ENCODE measurements around the gene BST2.
A peak's percentile ranks its signal among the peaks of the same experiment; 100 is the strongest.

Gene BST2

GRCh38 chr19:17419621-17420474 lies 14.4 kb upstream of the BST2 start, which contains the start of gene MVB12A:
MVB12A (plus strand) TSS chr19:17420047; CDS start chr19:17420136, 89 bp downstream.
- DNase-seq (ENCODE audit: low spot score) = peak; percentile 98

DNA sequence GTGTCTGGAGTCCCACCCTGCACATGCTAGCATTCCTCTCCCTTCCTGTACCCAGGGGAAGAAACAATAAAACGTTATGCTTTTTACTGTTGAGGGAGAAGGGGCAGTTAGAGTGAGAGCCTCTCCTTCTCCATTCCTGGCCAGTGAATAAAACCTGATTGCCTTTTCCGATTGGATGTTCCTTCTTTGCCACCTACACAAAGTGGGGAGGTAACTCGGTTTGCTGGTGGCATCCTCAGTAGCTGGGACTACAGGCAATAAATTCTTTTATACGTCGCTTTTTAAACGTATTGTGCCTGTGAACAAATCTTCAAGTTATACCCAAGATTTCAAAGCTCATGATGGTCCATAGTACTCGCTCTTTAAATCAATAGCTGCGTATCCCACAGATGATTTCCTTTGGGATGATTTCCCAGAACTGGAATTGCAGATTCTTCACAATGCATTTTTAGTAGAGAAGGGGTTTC lies 13.8 kb upstream of the BST2 start:
- DNase-seq (ENCODE audit: low spot score) = no peak

DNA sequence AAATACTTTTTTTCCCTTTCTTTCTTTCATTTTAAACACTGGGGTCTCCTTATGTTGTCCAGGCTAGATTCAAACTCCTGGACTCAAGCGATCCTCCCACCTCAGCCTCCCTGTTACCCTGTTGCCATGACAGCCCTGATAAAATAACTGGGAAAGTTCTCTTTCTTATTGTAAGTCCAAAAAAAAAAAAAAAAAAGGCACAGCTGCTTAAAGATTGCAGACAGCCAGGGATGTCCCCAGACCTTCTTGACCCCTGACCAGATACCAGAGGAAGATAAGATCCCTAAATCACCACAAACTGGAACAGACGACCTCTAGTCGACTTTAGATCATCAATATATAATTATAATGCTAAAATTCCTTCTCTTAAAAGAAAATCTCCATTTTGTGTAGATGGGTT lies 13.3 kb upstream of the BST2 start:
- no peak for DNase-seq (ENCODE audit: low spot score)

- no peak for DNase-seq (ENCODE audit: low spot score)
These were observed 9.7 kb upstream of the BST2 start for GRCh38 chr19:17415121-17415520.

GRCh38 chr19:17414097-17414496 lies 8.7 kb upstream of the BST2 start:
- DNase-seq (ENCODE audit: low spot score) = no peak

GRCh38 chr19:17411801-17412200 lies 6.4 kb upstream of the BST2 start:
- DNase-seq (ENCODE audit: low spot score) = no peak

- no peak for DNase-seq (ENCODE audit: low spot score)
These were observed 4.6 kb upstream of the BST2 start for GRCh38 chr19:17409990-17410389.

- DNase-seq (ENCODE audit: low spot score) = no peak
These were observed 1.4 kb upstream of the BST2 start for GRCh38 chr19:17406887-17407196.

DNA sequence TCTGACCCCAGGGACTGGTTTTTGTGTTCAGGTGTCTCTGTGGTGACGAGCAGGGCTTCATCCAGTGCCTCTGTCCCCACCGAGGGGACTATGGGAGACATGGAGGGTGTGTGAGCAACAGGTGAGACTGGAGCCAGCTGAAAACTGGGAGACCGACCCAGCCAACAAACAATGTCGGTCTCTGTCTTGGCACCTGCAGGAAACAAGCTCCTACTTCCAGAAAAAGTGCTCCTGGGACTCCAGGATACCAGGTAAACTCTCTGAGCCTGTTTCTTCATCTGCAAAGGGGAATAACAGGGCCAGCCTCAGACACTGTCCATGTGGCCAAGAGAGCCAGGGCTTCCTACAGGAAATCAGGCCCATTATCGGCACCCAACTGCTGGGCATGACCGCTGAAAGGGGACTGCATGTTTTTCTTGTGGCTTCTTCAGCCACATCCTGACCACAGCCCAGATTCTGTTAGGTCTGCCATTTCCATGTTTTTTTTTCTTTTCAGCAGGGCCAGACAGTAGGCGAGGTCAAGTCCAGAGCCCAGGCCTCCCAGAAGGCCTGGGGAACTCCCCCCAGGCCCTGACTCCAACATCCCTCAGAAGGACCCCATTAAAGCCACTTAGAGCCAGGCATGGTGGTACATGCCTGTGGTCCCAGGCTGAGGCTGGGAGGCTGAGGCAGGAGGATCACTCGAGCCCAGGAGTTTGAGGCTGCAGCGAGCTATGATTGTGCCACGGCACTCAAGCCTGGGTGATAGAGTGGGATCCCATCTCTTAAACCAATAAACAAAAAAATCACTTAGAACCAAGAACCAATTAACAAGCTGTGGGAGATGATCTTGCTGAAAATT lies 836 bp upstream of the BST2 start:
- DNase-seq (ENCODE audit: low spot score) = peak; percentile 15

GRCh38 chr19:17404621-17405249 lies 695 bp downstream of the BST2 start:
- no peak for DNase-seq (ENCODE audit: low spot score)

DNA sequence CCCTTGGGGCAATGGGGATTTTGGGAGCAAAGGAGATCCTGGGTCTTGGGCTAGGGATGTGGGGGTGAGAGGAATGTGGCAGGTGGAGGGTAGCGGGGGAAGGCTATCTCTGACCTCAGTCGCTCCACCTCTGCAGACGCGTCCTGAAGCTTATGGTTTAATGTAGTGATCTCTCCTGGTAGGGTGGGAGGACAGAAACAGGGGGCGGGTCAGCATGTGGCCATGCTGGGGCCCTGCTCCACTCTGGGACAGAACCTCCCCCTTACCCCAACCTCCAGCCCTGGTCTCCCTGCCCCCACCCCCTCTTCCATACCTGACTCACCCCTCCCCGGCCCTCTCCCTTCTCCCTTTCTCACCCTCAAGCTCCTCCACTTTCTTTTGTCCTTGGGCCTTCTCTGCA lies 1.4 kb downstream of the BST2 start:
- no peak for DNase-seq (ENCODE audit: low spot score)

DNA sequence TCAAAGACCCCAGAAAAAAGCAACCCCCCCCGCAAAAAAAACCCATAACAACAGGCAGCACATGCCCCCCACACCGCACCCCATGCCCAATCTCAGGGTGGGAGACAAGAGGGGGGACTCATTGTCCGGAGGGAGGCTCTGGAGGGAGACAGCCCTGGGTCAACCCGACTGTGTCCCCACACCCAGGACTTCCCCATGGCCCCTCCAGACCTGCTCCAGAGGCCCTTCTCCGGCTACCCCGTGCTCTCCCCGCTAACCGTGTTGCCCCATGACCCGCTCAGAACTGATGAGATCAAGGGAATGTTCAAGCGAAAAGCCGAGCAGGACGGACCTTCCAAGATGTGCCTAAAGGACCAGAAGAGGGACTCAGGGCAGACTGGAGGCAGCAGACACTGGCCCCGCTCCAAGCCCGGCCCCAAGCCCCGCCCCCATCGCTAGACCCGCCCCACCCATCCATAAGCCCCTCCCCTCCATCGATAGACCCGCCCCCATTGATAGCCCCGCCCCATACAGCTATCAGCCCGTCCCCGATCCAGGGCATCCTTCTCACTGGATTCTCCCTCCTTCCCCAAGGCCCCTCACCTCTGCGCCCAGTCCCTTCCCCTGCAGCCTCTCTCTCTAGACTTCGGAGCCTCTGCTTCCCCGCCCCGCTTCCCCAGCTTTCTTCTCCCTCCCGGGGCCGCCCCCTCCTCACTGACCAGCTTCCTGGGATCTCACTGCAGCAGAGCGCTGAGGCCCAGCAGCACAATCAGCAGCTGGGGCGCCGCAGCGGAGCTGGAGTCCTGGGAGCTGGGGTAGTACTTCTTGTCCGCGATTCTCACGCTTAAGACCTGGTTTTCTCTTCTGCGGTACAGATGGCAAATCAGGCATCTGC lies 2.2 kb downstream of the BST2 start:
- no peak for DNase-seq (ENCODE audit: low spot score)

DNA sequence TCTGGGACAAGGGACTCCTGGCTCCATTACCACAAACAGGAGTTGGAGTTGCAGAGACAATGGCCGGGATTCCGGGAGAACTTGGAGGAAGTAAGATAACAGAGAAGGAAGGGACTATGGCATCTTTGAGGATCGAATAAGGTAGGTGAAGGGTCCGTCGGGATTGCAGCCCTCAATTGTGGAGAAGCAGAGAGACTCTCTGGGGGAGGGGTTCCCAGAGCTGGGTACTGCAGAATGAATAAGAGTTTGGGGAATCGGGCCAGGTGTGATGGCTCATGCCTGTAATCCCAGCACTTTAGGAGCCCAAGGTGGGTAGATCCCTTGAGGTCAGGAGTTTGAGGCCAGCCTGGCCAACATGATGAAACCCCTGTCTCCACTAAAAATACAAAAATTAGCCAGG lies 3.8 kb downstream of the BST2 start:
- no peak for DNase-seq (ENCODE audit: low spot score)

GRCh38 chr19:17398902-17399527 lies 6.4 kb downstream of the BST2 start:
- DNase-seq (ENCODE audit: low spot score) = no peak

DNA sequence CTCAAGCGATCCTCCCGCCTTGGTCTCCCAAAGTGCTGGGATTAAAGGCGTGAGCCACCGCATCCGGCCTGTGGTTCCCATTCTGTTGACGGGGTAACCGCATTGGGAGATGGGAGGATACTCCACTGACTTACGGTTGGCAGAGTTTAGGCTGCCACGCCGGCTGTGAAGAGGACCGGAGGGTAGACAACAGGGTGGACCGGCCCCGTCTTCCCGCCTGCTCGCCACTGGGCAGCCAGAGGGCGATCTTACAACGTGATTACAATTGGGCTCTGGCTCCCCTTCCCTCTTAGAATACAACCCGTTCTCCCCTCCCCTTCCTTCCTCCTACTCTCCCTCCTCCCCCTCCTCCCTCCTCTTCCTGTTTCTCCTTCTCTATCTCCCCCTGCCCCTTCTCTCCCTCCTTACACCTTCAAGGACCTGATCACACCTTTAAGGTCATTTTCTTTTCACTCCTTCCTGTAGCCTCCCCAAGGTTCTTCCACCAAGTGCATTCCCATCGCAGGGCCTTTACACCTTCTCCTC lies 10.5 kb downstream of the BST2 start:
- no peak for DNase-seq (ENCODE audit: low spot score)

DNA sequence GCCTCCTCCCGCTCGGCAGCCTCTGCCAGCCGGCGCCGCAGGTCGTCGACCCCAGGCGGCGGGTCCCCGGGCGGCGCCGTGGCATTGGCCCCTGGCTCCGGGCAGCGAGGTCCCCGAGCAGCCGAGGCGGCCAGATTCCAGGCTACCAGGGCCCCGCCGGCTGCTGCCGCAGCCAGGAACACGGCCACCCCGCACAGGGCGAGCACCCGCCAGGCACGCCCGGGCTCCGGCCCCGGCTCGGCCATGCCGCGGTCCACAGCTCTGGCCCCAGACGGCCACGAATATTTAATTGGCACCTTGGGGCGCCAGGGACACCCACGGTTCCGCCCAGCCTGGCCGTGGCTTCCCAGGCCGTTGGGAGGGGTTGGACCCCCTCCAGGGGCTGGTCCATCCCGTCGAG lies 11.5 kb downstream of the BST2 start, which contains the start of gene CCDC194:
TSS of gene CCDC194 (minus strand) at position 283 of the 400 bp plus-strand sequence. CDS start at position 245, 38 bp downstream.
- DNase-seq (ENCODE audit: low spot score) = no peak

GRCh38 chr19:17393002-17393401 lies 12.4 kb downstream of the BST2 start:
- no peak for DNase-seq (ENCODE audit: low spot score)

DNA sequence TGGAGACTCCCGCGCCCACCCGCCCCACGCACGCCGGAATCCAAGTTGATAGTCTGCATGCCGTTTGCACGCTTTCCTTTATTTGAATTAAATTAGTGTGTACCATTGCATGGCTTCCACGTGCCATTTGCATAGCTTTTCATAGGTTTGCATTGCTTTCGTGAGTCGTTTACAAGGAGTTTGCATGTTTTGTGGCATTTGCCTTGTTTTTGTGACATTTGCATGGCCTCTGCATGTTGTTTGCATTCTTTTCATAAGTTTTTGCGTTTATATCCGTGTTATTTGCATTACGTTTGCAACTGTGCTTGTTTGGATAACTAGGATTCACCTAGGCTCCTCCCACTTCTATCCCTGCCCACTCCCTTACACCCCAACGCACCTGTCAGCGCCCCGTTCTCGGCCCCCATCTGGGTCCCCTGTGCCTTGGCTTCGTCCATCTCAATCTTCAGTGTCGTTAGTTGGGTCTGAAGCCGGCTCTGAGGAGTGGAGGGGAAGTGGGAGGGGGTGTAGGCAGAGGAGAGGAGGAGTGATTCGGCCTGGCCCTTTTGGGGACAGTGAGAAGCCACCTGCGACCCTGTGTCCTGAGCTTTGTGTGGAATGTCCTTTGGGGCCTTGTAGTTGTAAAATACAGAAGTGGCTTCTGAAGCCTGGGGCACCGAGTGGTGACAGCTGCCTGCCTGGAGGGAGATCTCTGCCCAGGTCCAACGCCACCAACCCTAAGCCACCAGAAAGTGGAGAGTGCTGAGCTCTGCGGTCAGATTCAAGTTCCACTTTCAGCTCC lies 13.9 kb downstream of the BST2 start:
- no peak for DNase-seq (ENCODE audit: low spot score)

- DNase-seq (ENCODE audit: low spot score) = peak; percentile 83
These were observed 14.6 kb downstream of the BST2 start for GRCh38 chr19:17390665-17391370.

Data from globus pallidus (tissue), 1 donor.